Omental fat pad (tissue), 4 donors: ENCODE measurements around the gene TTC31. TPM values are rescaled to one million over a fixed set of nuclear protein-coding genes. Genes with fewer than 3 reads are reported as not detected.
"Not testable (repeated sequence)": the region's sequence is repeated elsewhere in the genome, so short reads cannot be mapped to it uniquely, and the experiment has no call there.

Source experiments
- ATAC-seq: fragments of 150-250 bp; one replicate; pipeline ENCODE4 v1.9.1; 2016; ENCODE audit warnings: mild to moderate bottlenecking, moderate library complexity; ENCODE audit not compliant: low FRiP score
- DNase-seq: peaks from one replicate; pipeline ENCODE4 v3.0.0-alpha.2; 2019; ENCODE audit warnings: low spot score
- total RNA-seq, 4 donors: library from RNA; depleted of rRNA; stranded (reverse); fragments of >200 nt; gene quantifications; one replicate each; pipeline ENCODE4 v1.1.0, GENCODE V29; 2016
- TF ChIP-seq, protein P1 (sequence below), 3 donors: fragments of 450-650 bp; IDR thresholded peaks; one replicate each; pipeline ENCODE4 v1.5.1; 2016 to 2017; ENCODE audit warnings: antibody characterized with exemption in 3 of 3, mild to moderate bottlenecking in 3 of 3, moderate library complexity in 2 of 3

The TTC31 gene
- total RNA-seq, 4 donors from 2014 or later: 16.8 to 25.7 (median 22.1) TPM

DNA sequence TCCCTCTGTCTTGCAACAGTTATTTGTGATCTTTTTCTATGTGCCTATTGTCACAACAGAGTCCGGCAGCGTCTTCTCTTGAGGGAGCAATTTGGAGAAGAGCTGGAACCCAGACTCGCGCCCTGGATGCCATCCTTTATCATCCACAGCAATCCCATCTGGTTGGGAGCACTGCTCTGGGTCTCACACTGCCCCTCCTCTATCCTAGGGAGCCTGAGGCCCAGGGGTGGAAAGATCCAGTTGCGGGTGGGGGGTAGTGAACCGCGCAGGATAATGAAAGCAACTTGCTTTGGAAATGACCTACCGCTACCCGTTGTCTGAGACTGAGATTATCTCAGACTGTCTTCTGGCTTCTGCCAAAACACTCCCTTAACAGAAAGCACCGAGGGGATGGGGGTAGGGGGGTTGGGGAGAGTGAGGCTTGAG is 23.9 kb upstream of the TTC31 start:
- ATAC-seq: no peak
- TF ChIP-seq, protein P1, sequence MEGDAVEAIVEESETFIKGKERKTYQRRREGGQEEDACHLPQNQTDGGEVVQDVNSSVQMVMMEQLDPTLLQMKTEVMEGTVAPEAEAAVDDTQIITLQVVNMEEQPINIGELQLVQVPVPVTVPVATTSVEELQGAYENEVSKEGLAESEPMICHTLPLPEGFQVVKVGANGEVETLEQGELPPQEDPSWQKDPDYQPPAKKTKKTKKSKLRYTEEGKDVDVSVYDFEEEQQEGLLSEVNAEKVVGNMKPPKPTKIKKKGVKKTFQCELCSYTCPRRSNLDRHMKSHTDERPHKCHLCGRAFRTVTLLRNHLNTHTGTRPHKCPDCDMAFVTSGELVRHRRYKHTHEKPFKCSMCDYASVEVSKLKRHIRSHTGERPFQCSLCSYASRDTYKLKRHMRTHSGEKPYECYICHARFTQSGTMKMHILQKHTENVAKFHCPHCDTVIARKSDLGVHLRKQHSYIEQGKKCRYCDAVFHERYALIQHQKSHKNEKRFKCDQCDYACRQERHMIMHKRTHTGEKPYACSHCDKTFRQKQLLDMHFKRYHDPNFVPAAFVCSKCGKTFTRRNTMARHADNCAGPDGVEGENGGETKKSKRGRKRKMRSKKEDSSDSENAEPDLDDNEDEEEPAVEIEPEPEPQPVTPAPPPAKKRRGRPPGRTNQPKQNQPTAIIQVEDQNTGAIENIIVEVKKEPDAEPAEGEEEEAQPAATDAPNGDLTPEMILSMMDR (IDR thresholded peaks at IDR 0.05): no peak
- DNase-seq: no peak

DNA sequence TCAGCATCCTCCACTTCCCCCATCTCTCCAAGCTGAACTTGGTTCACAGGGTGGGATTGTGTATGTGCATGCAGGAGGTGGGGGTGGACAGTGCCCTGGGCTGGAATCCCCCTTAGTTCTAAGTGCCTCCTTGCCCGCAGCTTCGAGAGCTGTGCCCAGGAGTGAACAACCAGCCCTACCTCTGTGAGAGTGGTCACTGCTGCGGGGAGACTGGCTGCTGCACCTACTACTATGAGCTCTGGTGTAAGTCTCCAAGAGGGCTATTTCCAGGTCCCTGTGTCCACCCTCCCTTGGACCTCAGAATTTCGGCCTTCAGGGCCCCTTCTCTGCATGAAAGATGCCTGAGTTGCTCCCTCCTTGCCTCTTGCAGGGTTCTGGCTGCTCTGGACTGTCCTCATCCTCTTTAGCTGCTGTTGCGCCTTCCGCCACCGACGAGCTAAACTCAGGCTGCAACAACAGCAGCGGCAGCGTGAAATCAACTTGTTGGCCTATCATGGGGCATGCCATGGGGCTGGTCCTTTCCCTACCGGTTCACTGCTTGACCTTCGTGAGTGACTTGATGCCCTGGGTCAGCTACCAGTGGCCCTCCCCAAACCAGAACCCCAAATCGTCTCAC is 23.3 kb upstream of the TTC31 start:
- not testable (repeated sequence) for ATAC-seq

DNA sequence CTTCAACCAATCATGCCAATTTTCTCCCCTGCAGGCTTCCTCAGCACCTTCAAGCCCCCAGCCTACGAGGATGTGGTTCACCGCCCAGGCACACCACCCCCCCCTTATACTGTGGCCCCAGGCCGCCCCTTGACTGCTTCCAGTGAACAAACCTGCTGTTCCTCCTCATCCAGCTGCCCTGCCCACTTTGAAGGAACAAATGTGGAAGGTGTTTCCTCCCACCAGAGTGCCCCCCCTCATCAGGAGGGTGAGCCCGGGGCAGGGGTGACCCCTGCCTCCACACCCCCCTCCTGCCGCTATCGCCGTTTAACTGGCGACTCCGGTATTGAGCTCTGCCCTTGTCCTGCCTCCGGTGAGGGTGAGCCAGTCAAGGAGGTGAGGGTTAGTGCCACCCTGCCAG is 22.7 kb upstream of the TTC31 start:
- not testable (repeated sequence) for ATAC-seq, DNase-seq

More for the DNA sequence above, 23.3 kb upstream of the TTC31 start:
- not testable (repeated sequence) for DNase-seq

DNA sequence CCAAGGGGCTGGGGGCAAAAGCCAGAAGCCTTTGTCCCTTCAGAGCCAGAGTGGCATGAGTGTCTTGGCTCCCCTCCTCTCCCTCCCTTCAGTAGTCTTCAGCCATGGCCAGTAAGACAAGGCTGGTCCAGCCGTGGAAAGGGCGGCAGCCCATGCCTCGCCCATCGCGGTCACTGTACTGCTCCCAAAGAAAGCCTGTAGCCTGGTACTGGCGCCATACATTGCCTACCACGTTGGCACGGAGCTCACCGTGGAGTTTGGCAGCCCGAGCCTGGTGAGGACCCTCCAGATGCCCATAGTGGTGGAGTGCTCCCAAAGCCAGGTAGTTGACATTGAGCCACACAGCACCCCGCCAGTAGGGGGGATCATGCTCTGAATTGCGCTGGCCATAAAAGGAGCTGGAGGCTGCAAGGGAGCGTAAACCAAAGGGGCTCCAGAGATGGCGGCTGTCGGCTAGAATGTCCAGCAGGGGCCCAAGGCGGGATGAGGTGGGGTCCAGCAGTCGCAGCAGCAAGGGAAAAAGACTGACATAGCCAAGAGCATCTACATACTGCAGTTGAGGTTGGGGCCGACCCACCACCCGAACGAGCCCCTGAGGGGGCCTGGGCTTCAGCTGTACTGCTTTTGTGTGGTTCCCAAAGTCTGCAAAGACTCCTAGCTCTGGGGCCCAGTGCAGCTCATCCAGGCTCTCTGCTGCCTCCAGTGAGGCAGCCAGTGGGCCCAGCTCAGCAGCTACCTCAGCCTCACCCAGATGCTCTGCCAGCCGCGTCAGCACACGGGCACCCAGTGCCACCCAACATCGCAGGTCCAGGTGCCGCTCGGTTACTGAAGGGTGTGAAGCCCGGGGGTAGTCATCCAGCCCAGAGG is 21.5 kb upstream of the TTC31 start:
- no peak for ATAC-seq
- no peak for DNase-seq
- TF ChIP-seq, protein P1 (IDR thresholded peaks at IDR 0.05): no peak

DNA sequence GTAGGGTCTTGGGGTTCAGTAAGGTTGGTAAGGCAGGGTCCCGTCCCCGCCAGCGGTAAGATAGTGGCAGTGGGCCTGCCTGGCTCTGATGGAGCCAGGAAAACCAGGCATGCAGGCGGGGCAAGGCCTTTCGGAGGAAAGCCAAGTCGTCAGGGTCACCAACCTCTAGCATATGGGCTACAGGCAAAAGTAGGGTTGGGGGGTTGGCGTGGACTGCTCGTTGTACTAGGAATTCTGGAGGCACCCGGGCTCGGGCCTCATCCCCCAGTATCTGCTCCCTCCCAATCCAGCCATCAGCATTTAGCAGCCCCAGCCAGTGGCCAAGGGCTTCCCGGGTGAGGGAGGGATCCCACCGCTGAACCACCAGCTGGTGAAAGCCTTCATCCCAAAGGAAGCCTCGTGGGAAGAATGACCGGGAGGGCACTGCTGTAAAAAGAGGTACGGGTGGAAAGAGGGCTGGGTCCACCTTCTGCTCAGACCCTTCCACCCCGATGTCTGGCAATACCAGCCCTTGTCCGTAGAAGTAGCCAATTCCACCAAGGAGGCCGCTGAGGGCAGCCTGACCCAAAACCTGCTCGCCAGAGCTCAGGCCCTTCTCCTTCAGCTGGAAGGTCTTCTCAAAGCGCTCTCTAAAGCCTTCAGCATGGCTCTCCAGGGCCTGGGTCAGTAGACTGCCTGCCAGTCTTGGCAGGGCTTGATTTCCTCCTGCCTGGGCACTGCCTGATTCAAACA is 20.7 kb upstream of the TTC31 start:
- TF ChIP-seq, protein P1 (IDR thresholded peaks at IDR 0.05): no peak
- ATAC-seq: no peak
- no peak for DNase-seq

DNA sequence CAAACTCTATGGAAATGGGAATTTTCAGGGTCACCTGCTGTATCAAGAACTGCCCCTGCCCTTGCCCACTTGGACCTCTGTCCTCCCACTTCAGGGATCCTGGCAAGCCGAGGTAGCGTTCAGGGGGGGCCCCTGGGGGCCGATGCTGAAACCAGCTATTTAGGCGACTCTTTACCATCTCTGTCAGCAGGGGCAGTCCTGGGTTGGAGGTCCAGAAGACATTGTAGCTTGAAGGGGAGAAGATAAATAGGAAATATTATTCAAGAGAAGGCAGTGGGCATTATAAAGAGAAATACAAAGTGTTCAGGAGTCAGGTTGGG is 20.1 kb upstream of the TTC31 start:
- TF ChIP-seq, protein P1 (IDR thresholded peaks at IDR 0.05): no peak
- ATAC-seq (no peak), DNase-seq (no peak)

DNA sequence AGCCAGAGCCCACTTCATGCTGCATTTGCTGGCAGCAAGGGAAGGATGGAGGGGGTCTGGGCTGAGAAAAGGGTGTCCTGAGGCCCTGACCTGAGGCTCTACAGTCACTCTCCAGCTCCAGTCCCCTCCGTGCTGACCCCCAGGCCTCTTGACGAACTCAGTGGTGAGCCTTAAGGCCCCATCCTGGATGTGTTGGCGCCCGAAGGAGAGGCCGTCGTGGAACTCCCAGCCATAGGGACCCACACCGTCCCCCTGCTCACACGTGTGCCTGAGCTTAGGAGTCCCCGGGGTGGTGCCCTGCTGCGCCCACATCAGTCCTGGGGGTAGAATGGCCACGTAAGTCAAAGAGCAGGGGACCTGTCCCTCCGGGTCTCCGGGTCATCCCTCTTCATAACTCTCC is 18.5 kb upstream of the TTC31 start:
- ATAC-seq (no peak), DNase-seq (no peak)
- TF ChIP-seq, protein P1 (IDR thresholded peaks at IDR 0.05): no peak

DNA sequence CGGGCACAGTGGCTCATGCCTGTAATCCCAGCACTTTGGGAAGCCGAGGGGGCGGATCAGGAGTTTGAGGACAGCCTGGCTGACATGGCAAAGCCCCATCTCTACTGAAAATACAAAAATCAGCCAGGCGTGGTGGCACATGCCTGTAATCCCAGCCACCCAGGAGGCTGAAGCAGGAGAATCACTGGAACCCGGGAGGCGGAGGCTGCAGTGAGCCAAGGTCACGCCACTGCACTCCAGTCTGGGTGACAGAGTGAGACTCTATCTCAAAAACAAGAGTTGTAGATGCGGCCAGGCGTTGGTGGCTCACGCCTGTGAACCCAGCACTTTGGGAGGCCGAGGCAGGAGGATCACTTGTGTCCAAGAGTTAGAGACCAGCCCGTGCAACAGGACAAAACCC is 12.1 kb upstream of the TTC31 start:
- not testable (repeated sequence) for DNase-seq, ATAC-seq
